SIG-M5 treated with dmso at 0.1 percent for 504 hours (cell line): ENCODE measurements around the gene PIK3R6.

Source experiments
- DNase-seq: peaks from one replicate; lab custom pipeline; 2025; ENCODE audit not compliant: unreplicated experiment; lab: John Stamatoyannopoulos, UW

PIK3R6 gene

DNA sequence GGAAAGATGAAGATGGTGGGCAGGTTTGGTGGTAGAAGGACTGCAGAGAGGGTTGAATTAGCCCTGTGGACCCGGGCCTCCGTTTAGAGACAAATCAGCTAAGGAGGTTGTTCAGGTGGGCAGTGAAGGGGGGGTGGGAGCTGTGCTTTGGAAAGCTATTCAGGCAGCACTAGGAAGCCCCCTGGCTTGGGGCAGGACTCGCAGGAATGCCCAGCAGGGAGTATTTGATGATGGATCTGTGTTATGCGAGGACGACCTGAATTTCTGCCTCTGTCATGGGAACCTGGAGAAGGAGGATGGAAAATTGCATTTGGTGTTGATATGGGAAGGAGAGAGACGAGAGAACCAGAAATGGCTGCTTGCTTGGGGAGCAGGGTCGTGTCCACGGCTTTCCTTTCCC lies 112.6 kb downstream of the PIK3R6 start:
- no peak for DNase-seq

DNA sequence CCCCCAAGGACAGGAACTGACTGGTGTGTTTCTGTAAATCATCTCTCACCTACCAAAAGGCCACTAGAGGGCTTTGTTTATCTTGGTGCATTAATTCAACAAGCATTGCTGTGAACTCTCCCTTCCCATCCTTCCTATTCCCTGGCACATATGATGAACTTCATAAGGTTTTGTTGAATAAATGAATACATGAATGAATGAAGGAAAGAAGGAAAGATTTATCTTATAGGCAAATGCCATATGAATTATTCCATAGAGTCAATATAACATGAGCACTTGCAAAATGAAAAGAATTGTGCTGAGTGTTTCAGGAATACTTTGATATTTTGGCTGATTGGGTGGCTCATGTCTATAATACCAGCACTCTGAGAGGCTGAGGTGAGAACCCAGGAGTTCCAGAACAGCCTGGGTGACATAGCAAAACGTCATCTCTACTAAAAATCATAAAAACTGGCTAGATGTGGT lies 113.5 kb downstream of the PIK3R6 start:
- peak; percentile 6 for DNase-seq

DNA sequence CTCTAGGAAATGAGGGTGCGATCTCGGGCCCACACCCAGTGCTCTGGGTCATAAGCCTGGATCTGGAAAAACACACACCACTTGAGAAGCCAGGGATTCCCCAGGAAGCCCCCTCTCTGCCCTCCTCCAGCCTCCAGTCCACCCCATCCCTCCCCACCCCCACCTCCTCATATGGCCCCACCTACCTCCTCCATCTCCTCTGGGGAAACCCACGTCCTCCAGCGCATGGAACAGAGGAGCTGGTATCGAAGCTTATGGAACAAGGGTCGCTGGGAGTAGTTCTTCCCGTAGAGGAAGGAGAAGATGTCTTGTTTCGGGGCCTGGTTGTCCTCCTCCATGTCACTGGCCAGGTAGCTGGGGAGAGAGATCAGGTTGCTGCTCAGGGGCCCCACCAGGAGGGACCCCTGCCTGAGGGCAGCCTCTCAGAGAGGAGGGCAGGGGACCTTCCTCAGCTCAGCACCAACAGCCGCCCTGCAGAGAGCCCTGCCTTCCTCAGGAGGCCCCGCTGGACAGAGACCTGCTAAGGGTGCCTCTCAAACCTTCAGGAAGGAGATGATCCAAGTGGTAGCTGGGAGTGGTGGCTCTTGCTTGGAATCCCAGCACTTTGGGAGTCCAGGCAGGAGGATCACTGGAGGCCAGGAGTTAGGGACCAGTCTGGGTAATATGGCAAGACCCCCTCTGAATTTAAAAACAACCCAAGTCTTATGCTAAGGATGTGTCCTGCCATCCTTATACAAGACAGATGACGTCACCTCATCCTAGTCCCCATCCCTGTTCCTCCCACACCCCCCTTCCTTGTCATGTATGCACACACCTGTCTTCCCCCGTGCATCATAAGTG lies 114.1 kb downstream of the PIK3R6 start:
- no peak for DNase-seq
